ENCODE measurements around the gene IGFBP1. TPM values are rescaled to one million over a fixed set of nuclear protein-coding genes. Genes with fewer than 3 reads are reported as not detected.
A peak's percentile ranks its signal among the peaks of the same experiment; 100 is the strongest.

Gene IGFBP1
- total and polyA plus RNA-seq, 2 of the 13 experiments (the other 11 are each of a cell fraction or from before 2014, with no cell fraction given): 5.4 to 885 TPM

DNA sequence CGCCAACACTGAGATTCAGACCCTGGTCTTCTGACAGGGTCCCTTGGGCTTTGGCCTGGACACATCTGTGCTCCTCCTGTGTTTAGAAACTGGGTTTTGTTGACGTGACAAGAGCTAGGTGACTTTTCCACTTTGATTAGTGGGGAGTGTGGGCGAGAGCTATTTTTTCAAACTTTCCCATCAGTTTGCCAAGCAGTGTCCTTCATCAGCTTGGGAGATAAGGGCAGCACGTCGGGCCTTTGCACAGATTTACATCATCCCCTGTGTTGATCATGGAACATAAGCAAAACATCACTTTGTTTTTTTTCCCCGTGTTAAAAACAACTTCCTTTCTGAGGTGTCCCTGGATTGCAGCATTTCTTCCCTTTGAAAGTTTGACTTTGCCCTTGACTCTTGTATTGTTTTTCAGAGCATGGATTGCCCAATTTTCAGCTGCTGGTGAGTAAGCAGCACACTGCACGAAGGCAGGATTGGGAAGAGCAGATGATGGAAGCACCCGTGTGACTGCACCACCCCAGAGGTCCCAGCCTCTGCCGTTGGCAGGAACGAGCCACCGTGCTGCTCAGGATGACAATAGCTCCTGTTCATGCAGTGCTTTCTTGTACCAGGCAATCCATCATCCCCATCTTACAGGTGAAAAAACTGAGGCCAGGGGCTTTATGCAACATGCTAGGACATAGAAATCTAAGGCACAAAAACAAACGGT lies 6.4 kb upstream of the IGFBP1 start (continued):
- TF ChIP-seq, protein P1, sequence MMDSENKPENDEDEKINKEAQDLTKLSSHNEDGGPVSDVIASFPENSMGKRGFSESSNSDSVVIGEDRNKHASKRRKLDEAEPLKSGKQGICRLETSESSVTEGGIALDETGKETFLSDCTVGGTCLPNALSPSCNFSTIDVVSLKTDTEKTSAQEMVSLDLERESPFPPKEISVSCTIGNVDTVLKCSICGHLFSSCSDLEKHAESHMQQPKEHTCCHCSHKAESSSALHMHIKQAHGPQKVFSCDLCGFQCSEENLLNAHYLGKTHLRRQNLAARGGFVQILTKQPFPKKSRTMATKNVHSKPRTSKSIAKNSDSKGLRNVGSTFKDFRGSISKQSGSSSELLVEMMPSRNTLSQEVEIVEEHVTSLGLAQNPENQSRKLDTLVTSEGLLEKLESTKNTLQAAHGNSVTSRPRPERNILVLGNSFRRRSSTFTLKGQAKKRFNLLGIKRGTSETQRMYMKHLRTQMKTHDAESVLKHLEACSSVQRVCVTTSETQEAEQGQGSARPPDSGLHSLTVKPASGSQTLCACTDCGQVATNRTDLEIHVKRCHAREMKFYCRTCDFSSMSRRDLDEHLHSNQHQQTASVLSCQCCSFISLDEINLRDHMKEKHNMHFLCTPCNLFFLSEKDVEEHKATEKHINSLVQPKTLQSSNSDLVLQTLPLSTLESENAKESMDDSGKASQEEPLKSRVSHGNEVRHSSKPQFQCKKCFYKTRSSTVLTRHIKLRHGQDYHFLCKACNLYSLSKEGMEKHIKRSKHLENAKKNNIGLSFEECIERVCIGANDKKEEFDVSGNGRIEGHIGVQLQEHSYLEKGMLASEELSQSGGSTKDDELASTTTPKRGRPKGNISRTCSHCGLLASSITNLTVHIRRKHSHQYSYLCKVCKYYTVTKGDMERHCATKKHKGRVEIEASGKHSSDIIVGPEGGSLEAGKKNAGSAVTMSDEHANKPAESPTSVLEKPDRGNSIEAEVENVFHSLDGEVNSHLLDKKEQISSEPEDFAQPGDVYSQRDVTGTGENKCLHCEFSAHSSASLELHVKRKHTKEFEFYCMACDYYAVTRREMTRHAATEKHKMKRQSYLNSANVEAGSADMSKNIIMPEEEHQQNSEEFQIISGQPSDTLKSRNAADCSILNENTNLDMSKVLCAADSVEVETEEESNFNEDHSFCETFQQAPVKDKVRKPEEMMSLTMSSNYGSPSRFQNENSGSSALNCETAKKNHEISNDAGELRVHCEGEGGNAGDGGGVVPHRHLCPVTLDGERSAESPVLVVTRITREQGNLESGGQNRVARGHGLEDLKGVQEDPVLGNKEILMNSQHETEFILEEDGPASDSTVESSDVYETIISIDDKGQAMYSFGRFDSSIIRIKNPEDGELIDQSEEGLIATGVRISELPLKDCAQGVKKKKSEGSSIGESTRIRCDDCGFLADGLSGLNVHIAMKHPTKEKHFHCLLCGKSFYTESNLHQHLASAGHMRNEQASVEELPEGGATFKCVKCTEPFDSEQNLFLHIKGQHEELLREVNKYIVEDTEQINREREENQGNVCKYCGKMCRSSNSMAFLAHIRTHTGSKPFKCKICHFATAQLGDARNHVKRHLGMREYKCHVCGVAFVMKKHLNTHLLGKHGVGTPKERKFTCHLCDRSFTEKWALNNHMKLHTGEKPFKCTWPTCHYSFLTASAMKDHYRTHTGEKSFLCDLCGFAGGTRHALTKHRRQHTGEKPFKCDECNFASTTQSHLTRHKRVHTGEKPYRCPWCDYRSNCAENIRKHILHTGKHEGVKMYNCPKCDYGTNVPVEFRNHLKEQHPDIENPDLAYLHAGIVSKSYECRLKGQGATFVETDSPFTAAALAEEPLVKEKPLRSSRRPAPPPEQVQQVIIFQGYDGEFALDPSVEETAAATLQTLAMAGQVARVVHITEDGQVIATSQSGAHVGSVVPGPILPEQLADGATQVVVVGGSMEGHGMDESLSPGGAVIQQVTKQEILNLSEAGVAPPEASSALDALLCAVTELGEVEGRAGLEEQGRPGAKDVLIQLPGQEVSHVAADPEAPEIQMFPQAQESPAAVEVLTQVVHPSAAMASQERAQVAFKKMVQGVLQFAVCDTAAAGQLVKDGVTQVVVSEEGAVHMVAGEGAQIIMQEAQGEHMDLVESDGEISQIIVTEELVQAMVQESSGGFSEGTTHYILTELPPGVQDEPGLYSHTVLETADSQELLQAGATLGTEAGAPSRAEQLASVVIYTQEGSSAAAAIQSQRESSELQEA (CRISPR knock-in tag; IDR thresholded peaks at IDR 0.05; ENCODE audit: not compliant biosample characterization): no peak
- TF ChIP-seq ZNF547 (CRISPR knock-in tag; IDR thresholded peaks at IDR 0.05) (peak; percentile 64; the same call in 1 of the 2 replicates), NBN (conservative IDR thresholded peaks at IDR 0.05) (no peak), ZNF550 (CRISPR knock-in tag; IDR thresholded peaks at IDR 0.05; ENCODE audit: borderline replicate concordance) (no peak), ZNF10 (CRISPR knock-in tag; IDR thresholded peaks at IDR 0.05; ENCODE audit: borderline replicate concordance, low read depth) (no peak), PHF20 (CRISPR knock-in tag; IDR thresholded peaks at IDR 0.05) (no peak), KDM2A (CRISPR knock-in tag; IDR thresholded peaks at IDR 0.05; ENCODE audit: borderline replicate concordance, low read depth) (peak; percentile 70), TOE1 (CRISPR knock-in tag; IDR thresholded peaks at IDR 0.05) (no peak; the same call in 1 of the 2 replicates), ZNF230 (CRISPR knock-in tag; IDR thresholded peaks at IDR 0.05) (peak; percentile 61; the same call in 1 of the 2 replicates), ZNF296 (CRISPR knock-in tag; conservative IDR thresholded peaks at IDR 0.05) (no peak), ZNF24 (IDR thresholded peaks at IDR 0.05) (peak; percentile 85), ZNF446 (CRISPR knock-in tag; IDR thresholded peaks at IDR 0.05) (no peak), ATF1 (CRISPR knock-in tag; IDR thresholded peaks at IDR 0.05) (no peak), HNRNPUL1 (IDR thresholded peaks at IDR 0.05; ENCODE audit: low read depth, low read length) (no peak), FOXJ3 (CRISPR knock-in tag; IDR thresholded peaks at IDR 0.05; ENCODE audit: borderline replicate concordance) (peak; percentile 99), ZNF331 (CRISPR knock-in tag; IDR thresholded peaks at IDR 0.05) (peak; percentile 84), ZNF510 (CRISPR knock-in tag; IDR thresholded peaks at IDR 0.05; ENCODE audit: low read depth) (peak; percentile 95), NFYC (CRISPR knock-in tag; IDR thresholded peaks at IDR 0.05) (no peak)
- TF ChIP-seq, protein P2, sequence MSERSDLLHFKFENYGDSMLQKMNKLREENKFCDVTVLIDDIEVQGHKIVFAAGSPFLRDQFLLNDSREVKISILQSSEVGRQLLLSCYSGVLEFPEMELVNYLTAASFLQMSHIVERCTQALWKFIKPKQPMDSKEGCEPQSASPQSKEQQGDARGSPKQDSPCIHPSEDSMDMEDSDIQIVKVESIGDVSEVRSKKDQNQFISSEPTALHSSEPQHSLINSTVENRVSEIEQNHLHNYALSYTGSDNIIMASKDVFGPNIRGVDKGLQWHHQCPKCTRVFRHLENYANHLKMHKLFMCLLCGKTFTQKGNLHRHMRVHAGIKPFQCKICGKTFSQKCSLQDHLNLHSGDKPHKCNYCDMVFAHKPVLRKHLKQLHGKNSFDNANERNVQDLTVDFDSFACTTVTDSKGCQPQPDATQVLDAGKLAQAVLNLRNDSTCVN (CRISPR knock-in tag; IDR thresholded peaks at IDR 0.05; ENCODE audit: borderline replicate concordance): no peak; the same call in 1 of the 2 replicates
- TF ChIP-seq, protein P3, sequence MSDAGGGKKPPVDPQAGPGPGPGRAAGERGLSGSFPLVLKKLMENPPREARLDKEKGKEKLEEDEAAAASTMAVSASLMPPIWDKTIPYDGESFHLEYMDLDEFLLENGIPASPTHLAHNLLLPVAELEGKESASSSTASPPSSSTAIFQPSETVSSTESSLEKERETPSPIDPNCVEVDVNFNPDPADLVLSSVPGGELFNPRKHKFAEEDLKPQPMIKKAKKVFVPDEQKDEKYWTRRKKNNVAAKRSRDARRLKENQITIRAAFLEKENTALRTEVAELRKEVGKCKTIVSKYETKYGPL (CRISPR knock-in tag; IDR thresholded peaks at IDR 0.05): no peak

Data from HepG2 (cell line).